K562 (cell line): ENCODE measurements around the gene RCE1.

ENCODE experiments used
- CTCF ChIP-seq, 3 experiments: IDR thresholded peaks in 2 of 3; conservative IDR thresholded peaks in 1 of 3; 2 replicates each; pipeline ENCODE4 v1.5.1; 2011 to 2012; ENCODE audit warnings: low read length in 3 of 3, mild to moderate bottlenecking in 3 of 3, control low read depth in 2 of 3, improper control_type of control experiment in 1 of 3, inconsistent platforms in 1 of 3, low read depth in 1 of 3, mixed read lengths in 1 of 3, moderate library complexity in 1 of 3; ENCODE audit not compliant: insufficient read depth in 2 of 3
- SMAD1 ChIP-seq: fragments of 150-350 bp; IDR thresholded peaks from 2 replicates; pipeline ENCODE4 v1.6.1; 2014; ENCODE audit warnings: low read length, low read depth; ENCODE audit not compliant: partially characterized antibody

GRCh38 chr11:66867425-66868040 is 24.3 kb downstream of the RCE1 start:
- TF ChIP-seq SMAD1 (no peak), CTCF (IDR thresholded peaks at IDR 0.05 in 2 of 3, conservative IDR thresholded peaks at IDR 0.05 in 1 of 3; ENCODE audit: insufficient read depth in 2 of 3, low read depth in 1 of 3, low read length in 3 of 3) (peak; percentile 35 to 50 (median 37); a peak in 4 of 6 replicates)
